NCI-H1417 (cell line): ENCODE results near the gene ATP1A3.
A peak's percentile ranks its signal among the peaks of the same experiment; 100 is the strongest.
"Not testable (repeated sequence)": the region's sequence is repeated elsewhere in the genome, so short reads cannot be mapped to it uniquely, and the experiment has no call there.

Experiments used
- DNase-seq, 3 experiments: peaks; one replicate each; lab custom pipeline; 2025; lab: John Stamatoyannopoulos, UW

Gene ATP1A3

DNA sequence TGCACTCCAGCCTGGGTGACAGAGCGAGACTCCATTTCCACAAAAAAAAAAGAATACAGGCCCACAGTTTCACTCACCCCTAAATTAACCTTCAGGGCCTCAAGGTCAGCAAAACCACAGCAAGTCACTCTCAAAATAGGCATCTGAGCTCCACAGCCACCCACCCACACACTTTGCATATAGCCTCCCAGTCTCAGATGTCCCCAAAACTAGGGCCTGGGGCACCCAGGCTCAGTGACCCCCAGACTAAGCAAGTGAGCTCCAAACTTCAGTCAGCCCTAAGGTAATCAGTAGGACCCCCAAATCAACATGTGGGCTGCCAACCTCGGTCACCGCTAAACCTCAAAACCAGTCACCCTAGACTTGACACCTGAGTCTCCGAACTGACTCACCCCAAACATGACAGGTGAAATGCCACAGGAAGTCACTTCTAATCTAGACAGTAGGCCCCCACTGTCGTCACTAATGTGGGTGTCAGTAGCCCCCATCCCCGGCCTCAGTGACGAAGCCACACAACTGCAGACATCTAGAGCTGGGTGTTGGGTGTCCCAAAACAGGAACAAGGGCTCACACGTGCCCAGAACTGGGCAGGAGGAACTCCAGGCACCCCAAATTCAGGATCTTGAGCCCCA, 48.8 kb downstream of the ATP1A3 start:
- no peak for DNase-seq

- no peak for DNase-seq
These were observed 49.7 kb downstream of the ATP1A3 start for GRCh38 chr19:41944336-41944735.

DNA sequence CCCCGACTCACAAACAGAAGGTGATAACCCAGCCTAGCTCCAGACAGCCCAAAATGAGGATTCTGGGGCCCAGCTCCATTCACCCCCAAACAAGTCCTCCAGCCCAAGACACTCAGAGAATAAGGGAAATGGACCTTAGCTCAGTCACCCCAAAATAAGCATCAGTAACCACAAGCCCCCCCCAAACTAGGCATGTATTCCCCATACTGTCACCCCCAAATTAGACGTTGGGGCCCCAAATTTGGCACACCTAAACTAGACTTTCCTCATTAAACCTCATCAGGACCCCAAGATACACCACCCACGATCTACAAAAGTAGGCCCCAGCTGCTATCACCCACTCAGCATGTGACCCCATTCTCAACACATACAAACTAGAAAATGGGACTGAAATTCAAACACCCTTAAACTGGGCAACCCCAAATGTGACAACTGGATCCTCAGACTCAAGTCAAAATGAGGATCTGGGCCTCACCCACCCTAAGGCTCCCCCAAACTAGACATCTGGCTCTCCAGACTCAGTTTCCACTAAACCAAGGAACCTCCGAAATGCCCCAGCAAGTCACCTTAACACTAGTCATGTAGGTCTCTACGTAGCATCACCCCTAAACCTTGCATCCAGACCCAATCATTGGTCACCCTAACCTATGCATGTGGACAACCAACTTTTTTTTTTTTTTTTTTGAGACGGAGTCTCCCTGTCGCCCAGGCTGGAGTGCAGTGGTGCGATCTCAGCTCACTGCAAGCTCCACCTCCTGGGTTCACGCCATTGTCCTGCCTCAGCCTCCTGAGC, 52.4 kb downstream of the ATP1A3 start:
- DNase-seq: no peak

DNA sequence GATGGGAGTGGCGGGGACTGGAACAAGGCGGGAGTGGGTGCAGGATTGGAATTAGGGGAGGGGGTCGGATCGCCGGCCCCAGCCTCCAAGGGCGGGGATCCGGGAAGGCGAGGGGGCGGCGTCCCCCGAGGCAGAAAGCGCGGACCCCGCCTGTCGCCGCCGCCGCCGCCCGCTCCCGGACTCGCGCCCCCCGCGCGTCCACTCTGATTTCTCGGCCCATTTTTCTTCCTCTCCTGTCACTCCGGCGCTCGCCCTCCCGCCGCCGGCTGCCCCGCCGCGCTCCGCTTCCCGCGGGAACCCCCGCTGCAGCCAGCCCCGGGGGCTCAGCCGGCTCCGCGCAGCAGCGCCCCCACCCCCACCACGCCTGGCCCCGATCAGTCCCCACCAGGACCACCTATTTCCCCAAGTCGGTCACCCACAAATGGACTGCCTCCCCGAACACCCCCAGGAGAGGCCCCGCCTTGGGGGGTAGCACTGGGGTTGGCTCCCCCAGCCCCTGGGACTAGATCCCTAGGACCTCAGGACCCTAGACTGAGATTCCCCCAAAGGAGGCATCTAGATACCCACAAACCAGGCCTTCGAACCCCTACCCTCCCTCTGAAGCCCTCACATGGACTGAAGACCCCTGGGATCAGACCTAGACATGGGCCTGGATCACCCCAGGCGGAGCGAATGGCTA, 53.2 kb downstream of the ATP1A3 start:
- DNase-seq: peak in 2 of 3 experiments; percentile 34 to 42

DNA sequence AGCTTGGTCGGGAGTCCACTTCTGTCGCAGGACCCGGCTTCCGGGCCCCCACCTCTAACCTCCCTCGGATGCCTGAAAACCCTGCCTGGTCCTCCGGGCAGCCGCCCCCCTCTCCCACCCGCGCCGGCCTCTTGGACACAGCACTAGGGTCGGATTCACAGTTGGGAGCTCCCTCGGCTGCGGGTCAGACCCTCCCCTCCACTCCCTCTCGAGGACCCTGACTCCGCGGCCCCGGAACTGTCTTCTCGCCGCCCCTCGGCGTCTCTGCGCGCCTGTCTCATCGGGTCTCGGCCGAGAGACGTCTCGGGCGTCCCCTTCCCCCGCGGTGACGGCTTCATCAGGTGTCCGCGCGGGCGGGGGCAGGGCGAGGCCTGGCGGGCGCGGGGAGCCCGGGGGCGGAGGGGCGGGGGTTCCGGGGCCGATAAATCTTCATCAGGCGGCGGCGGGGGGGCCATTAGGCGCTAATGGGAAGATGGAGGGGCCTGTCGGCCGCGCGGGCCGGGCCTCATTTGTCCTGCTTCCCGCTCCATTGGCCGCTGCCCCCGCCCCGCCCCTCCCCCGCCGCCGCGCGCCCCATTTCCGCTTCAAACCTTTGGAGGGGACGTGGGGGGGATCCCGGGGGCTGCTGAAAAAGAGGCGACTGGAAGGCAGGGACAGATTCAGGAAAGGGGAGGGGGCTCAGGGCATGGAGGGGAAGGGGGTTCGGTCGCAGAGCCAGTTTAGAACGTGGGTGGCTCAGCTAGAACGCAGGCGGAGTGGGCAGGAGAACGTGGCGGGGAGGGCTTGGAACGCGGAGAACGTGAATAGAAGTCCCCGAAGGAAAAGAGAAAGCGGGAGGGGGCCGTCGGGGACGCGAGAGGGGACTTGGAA, 53.9 kb downstream of the ATP1A3 start:
- peak; percentile 36 to 74 (median 59) for DNase-seq

GRCh38 chr19:41939209-41939608, 54.8 kb downstream of the ATP1A3 start:
- DNase-seq: not testable (repeated sequence)

GRCh38 chr19:41937525-41938468, 56.2 kb downstream of the ATP1A3 start:
- peak in 2 of 3 experiments; percentile 36 to 56 for DNase-seq

DNA sequence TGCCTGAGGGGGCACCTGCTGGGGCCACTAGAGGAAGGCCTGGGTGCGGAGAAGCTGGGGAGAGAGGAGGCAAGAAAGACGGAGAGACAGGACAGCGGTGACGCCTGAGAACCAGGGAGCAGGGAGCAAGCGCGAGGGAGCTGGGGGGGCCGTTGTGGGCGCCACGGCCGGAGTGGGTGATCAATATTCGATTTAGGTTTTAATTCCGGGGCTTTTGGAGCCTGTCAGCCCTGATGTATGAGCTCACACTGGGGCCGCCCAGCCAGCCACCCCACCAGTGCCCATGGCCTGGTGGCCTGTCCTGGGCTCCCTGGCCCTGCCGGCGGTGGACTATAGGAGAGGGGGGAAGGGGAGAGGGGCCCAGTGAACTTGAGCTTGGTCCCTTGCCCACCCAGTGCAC, 57.1 kb downstream of the ATP1A3 start:
- DNase-seq: no peak

DNA sequence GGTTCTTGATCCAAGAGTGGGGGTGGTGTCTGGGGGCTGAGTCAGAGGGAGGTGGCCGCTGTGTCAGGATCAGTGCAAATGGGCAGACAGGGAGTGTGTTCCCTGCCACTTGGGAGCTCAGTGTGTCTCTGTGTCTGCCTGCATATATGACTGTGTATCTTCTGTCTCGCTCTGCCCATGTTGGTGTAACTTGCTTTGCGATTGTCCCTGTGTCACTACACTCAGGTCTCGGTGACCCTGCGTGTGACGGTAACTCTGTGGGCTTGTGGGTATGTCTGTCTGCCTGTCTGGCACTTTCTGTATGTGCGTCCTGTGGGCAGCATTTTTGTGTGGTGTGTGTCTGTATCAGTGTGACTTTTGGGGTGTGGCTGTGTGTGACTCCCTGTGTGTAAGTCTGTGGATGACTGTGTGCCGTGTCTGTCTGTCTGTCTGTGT, 57.6 kb downstream of the ATP1A3 start:
- DNase-seq: no peak

DNA sequence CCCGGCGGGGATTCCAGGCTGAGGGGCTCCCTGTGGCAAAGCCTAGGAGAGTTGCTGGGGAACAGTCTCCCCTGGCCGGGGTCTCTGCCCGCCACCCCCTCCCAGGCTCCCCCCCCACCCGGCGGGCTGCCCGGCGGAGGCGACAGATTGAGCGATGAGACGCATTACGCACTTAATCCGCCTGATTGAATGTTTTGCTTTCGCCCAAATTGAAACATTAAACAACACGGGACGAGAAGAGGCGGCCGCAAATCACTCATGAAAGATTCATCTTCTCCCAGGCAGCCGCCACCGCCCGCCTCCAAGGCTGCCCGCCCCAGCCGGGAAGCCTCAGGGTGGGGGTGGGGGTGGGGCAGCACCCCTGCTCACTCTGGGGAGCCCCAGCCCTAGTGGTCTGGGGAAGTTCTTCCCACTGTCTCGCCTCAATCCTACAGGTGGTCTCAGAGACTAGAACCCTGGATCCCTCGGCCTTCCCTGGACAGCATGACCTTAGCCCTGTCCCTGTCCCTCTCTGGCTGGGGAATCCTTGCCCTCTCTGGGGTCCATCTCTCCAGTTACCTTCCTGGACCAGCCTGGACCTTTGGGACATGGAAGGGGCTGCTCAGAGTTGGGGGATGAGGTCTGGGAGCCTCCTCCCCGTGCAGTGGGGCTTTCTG, 58.1 kb downstream of the ATP1A3 start:
- no peak for DNase-seq

DNA sequence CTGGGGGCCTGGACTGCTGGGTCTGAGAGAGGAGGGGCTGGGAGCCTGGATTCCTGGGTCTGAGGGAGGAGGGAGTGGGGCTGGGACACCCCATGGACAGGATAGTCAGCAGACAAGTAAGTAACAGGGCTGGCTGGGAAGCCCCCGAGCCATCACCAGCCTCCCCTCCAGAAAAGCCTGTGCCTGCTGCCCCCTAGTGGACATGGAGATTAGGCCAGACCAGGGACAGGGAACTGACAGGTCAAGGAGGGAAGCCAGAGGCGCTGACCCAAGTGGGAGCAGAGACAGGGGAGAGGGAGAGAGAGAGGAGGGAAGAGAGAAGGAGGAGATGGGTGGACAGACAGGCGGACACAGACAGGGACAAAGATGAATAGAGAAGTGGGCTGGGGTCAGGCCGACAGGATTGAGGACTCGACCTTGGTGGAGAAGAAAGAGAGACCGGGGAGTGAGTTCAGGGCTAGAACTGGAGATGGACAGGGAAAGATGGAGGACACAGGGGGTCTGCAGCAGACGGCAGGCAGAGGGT, 59.1 kb downstream of the ATP1A3 start:
- DNase-seq: peak; percentile 61 to 78 (median 78)

- no peak for DNase-seq
These were observed 60.2 kb downstream of the ATP1A3 start for GRCh38 chr19:41933693-41934426.

GRCh38 chr19:41932720-41933332, 61.2 kb downstream of the ATP1A3 start:
- peak in 2 of 3 experiments; percentile 37 to 40 for DNase-seq

DNA sequence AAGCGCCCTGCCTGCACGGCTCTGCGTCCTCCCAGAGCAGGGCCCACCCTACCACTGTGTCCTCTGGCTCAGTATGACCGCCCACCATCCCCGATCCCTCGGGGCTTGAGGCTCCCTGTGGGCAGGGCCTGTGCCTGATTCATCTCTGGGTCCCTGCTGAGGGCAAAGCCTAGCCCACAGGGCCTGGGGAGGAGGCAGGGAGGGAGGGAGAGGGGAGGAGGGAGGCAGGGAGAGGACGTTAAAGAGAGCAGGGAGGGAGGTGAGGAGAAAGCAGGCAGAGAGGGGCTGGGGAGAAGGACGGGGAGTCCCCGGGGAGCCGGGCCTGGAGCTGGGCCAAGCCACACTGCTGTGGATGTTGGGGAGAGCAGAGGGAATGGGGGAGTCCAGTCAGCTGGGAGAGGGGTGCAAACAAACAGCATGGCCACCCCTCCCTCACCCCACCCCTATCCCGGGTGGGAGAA, 61.7 kb downstream of the ATP1A3 start:
- DNase-seq: no peak

DNA sequence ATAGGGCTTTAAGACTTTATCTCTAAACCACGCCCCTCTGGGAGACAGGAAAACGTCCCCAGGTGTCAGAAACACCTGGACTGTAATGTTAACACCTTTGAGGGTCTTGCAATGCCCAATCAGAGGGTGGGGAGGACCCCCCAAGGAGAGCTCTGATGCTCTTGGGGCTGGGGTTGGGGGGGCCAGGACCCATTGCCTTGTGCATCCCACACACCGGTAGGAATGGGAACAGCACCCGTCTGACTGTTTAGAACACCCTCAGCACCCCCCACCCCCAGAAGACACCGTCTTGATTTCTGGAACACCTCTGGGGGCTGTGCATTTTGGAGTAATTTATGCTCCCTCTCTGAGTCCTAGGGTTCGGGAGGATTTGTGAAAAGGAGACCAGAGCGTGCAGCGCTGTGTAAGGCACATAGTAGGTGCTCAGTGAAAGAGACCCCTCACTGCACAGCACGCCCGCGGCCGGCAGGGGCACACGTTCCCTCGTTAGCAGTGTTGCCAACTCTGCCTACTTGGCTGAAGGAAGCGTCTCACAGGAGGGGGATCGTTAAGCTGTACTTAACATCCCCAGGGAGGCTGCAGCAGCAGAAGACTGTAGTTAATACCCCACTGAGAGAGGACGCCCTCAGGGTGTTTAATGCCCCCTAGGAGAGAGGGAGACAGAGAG, 63.0 kb downstream of the ATP1A3 start:
- peak in 2 of 3 experiments; percentile 66 to 79 for DNase-seq

GRCh38 chr19:41930322-41930722, 63.7 kb downstream of the ATP1A3 start:
- DNase-seq: peak in 1 of 3 experiments; percentile 35

GRCh38 chr19:41929536-41930071, 64.4 kb downstream of the ATP1A3 start:
- DNase-seq: no peak
